Raji (cell line): ENCODE data around the gene ZBTB7C.

Source experiments
- POLR2A ChIP-seq: IDR thresholded peaks from 2 replicates; pipeline ENCODE4 v1.6.1; 2011; ENCODE audit warnings: low read depth, low read length, control low read depth; ENCODE audit not compliant: insufficient read depth

Gene ZBTB7C

DNA sequence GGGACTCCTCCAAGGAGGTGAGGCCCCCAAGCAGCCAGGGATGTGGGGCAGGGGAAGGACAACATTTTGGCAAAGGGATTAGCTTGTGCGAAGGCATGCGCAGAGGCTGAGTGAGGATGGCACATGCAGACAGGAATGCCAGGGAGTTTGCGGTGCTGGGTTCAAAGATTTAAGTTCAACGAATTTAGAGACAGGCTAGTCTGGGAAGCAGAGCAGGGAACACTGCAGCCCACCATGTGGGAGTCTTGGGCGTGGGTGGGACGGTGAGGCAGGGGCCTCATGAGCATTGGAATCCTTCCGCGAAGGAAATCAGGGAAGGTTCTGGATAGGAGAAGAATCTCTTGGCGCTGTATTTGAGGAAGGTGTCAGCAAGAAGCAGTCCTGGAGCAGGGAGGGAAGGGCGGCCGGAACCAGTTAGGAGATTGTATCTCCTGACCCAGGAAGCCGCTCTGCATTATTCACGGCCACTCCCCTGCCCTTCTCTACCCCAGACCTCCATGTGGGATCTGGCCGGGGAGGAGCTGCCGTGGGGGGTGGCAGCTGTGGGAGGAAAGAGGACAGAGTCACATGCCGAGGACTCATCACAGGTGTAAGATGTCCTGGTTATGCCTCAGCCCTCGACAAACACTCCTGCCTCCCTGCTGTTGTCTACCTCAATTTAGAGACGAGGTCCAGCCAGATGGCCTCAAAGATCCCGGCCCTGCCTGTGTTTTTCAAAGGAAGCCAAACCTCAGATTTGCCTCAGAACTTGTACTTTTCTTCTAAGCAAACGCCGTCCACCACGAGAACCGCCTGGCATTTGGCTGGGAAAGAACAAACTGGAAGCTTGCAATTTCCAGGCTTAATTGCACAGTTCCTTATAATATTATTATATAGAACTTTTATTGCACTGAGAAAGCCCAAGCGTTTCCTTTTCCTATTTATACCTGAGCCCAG is 355.0 kb downstream of the ZBTB7C start:
- TF ChIP-seq POLR2A = no peak

DNA sequence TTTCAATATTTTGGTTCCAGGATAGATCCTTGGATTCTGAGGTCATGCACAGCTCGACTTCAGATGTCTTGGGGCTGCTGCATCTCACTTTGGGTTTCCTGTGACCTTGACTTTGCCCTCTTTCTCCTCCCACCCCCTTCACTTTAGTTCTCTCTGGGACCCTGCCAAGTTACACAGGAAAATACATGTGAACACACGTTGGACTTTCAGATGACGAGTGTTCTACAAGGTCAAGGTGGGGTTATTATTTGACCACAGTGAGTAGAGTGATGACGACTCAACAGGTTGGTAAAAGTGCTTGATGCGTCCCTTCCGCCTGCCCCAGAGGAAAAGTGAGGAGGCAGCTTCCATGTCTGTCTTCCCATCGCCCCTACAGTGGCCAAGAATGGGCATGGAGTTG is 356.3 kb downstream of the ZBTB7C start:
- no peak for TF ChIP-seq POLR2A

DNA sequence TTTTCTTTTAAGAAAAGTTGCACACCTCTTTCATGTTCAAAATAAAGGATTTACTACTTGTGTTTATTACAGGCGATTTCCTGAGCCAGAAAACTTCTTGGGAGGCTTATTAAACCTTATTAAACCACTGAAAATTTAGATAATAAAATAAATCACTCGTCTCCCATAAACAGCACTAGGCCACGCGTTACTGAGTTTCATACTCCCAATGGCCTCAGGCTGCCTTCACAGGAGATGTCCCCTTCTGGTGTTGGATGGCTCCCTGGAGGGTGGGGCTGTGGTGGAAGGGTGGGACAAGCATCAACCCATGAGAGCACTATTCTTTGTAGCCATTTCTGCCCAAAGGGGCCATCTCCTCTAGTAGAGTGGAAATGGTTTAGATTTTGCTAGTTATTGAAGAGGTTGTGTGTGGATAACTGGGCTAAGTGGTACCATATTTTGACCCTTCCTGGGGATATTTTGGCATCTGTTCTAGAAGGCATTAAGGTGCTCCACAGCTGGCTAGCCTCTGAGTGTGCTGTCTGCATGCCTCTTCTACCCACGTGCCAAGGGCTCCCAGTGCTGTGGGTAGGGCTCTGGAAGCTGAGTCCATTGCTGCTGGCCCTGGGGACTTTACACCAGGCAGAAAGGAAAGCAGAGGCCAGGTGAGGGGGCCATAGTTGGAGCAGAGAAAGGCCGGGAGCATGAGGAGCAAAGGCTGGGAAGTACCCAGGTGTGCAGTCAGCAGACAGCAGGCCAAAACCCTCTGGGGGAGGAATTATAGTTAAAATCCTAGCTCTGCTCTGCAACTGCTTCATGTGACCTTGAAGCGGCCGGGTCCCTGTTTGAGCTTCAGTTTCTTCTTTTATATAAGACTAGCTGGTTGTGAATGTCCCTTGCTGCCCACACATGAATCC is 357.0 kb downstream of the ZBTB7C start:
- no peak for TF ChIP-seq POLR2A

DNA sequence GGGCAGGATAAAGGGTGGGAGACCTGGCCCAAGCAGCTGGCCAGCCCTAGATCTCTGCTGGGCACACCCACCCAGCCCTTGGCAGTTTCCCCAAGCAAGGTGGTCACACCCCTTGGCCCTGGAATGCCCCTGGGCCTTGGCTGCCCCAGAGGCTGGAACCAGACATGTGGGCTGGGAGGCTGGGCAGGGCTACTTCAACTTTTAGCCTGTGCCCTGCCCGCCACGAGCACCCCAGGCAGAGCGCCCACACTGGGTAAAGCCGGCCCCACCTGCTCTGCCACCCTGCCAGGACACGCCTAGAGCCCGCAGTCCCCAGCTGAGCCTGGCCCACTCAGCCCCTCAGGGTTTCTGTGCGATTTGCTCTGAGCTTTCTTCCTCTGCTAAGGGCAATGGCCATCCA is 359.0 kb downstream of the ZBTB7C start:
- no peak for TF ChIP-seq POLR2A

DNA sequence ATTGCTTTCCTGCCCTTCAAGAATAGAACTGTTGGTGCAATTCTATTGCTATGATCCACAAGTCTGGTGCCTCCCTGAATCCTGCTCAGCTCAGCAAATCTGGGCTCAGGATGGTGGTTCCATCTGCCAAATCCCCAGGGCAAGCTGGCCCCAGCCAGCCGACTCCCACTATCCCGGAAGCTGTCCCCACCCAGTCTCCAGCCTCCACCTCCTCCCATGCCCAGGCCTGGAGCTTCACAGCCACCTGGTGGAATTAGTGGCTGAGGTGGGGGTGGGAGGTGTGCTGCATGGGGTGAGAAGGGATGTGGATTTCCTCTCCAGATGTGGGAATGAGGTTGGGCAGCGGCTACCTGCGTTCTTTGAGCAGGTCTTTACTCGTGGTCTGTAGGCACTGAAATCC is 359.4 kb downstream of the ZBTB7C start:
- TF ChIP-seq POLR2A = no peak

DNA sequence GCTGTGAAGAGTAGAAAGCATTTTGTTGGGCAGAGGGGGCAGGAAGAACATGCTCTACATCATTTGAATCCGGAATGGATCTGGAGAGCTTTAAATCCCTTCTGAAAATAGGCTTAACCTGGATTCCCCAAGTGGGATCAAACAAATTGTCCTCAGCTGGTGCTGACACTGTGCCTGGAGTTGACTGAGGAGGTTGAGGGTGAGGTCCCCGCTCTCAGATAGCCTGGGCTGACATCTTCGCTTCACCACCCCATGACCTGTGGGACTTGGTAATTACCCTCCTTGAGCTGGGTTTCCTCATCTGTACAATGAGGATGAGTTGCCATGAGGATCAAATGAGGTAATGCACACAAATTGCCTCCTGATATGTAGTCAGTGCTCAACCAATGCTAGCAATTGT is 360.9 kb downstream of the ZBTB7C start:
- TF ChIP-seq POLR2A = no peak

DNA sequence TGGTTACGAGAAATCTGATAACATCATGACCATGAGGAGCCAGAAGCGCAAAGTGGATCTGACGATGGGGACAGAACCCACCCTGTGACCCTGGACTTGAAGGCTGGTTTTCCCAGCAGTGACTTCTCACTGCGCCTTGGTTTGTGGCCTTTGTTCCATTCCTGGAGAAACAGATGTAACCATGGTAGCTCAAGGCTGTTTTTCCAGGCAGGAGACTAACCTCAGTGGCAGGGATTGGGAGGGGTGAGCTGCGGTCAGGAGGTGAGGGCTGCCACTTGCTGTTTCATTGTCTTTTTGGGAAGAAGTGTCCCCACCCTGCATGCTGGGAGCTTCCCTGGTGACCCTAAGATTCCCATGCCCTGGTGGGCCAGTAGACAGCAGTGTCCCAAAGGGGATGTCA is 362.3 kb downstream of the ZBTB7C start:
- TF ChIP-seq POLR2A = no peak

DNA sequence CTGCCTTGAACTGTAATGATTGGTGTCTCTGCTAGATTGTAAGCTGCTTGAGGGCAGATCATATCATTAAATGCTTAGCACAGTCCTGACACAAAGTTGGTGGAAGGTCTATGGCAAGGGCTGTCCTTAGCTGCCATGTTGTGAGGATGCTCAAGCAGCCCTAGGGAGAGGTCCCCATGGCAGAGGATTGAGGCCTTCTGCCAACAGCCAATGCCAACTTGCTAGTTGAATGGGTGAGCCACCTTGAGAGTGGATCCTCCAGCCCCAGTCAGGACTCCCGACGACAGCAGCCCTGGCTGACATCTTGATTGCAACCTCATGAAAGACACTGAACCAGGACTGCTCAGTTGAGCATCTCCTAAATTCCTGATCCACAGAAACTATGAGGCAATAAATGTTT is 363.4 kb downstream of the ZBTB7C start:
- no peak for TF ChIP-seq POLR2A

DNA sequence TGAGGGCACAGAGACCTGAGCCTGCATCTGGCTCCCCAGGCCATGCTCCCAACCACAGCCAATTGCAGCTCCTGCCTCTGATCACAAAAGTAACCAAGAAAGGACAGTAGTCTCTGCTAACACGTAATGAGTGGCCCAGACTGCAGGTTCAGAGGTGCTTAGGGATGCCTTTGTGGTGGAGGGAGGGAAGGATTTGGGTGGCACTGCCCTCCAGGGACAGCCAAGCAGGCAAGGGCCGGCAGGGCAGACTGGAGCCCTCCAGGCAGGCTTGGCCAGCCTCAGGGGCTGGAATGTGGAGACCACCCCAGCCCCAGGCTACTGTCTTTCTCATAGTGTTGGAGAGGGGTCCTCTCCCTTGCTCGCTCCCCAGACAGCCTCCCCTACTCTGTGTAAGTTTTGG is 364.2 kb downstream of the ZBTB7C start:
- no peak for TF ChIP-seq POLR2A

DNA sequence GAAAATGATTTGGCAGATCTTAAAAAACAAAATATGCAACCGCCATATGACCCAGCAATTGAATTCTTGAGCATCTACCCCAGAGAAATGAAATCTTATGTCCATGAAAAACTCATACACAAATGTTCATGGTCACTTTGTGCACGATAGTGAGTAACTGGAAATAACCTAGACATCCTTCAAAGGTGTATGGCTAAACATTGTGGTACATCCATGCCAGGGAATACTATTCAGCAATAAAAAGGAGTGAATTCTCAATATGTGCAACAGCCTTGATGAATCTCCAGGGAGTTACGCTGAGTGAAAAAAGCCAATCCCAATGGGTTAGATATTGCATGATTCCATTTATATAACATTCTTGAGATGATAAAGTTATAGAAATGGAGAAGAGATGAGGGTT is 366.0 kb downstream of the ZBTB7C start:
- no peak for TF ChIP-seq POLR2A

DNA sequence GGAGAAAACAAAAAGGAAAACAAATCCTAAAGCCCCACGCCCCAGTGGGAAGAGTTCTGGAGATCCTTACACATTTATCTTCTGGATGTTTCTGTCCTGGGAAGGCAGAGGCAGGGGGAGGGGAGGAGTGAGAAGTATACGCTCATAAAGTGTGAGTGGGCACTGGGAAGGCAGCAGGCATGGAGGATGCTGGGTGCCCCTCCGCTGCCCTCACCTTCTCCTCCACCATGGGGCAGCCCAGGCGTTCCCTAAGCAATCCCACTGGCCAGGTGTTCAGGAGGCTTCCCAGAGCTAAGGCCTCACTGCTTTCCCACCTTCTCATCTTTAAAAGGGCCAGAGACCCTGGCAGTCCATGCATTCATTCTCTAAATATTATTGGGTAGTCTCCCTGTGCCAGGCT is 366.8 kb downstream of the ZBTB7C start:
- no peak for TF ChIP-seq POLR2A

DNA sequence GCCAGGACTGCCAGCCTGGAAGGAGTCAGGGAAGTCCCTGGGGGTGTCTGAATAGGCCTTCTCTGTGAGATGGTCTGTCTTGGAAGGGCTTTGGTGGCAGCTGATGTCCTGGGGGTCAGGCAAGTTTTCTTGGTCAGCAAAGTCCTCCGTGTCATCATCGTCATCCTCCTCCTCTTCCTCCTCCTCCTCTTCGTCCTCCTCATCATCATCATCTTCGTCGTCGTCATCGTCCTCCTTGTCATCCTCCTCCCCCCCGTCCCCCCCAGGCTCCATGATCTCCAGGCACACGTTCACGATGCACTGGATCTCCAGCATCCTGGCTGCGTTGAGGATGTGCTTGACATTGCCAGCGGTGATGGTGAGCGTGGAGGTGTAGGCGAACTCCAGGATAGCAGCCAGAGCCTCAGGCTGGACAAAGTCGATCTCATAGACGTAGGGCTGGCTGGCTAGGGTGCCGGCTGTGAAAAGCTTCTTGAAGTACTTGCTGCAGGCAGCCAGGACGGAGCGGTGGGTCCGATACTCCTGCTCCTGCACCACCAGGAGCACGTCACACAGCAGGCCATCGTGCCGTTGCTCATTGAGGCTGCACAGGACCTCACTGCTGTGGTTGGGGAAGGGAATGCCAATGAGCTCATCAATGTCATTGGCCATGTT is 368.6 kb downstream of the ZBTB7C start:
- no peak for TF ChIP-seq POLR2A

DNA sequence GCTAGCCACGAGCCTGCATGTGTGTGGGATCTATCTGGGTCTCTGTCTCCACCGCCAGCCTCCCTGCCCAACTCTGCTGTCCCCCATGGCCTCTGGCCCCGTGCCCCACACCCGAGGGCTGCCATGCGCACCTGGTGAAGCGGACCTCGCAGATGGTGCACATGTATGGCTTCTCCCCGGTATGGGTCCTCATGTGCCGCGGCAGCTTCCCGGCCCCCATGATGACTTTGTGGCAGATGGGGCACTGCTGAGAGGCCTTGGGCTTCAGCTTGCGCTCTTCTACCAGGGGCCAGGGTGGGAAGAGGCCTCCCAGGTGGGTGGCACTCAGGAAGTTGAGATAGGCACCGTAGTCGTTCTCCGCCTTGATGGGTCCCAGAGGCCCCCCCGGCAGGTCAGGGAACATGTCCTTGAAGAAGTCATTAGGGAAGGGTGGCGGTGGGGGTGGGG is 369.4 kb downstream of the ZBTB7C start:
- no peak for TF ChIP-seq POLR2A

DNA sequence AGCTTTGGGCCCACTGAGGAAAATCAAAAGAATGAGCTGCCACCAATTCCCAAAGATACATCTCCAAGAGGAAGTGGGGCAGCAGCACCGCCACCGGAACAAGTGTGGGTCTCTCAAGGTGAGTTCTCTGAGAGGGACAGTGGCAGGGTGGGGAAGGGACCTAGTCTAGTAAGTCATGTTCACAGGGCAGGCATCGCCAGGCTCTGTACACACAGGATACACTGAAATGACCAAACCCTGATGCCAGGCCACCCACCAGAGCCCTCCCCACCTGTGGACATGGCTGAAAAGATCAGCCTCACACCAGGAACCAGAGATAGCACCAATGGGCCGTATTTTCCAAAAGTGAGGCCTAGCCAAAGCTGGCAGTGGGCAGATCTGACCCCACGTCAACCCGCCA is 370.5 kb downstream of the ZBTB7C start:
- TF ChIP-seq POLR2A = no peak
